ENCODE data around the gene KIT. TPM values are rescaled to one million over a fixed set of nuclear protein-coding genes. Genes with fewer than 3 reads are reported as not detected.

Gene KIT
- total RNA-seq, 1 donor from 2014 or later: 8.1 TPM

GRCh38 chr4:54707406-54707805, 49.6 kb downstream of the KIT start:
- TF ChIP-seq CTCF (IDR thresholded peaks at IDR 0.05; ENCODE audit: insufficient read depth, low read depth, low read length): no peak
- TF ChIP-seq EZH2 (IDR thresholded peaks at IDR 0.05; ENCODE audit: insufficient read depth, low read length): no peak
- no peak overlapping the region for H3K9ac ChIP-seq (ENCODE audit: low read length)
- no peak for FAIRE-seq
- no peak overlapping the region for H3K4me2 ChIP-seq (ENCODE audit: low read length)
- no peak overlapping the region for H3K27ac ChIP-seq (ENCODE audit: low read depth, low read length)
- H3K4me1 Mint-ChIP-seq (ENCODE audit: low read depth, unreplicated experiment): peaks cover 3% of the 10 kb centered on the region
- no peaks in the 10 kb centered on the region for H3K36me3 ChIP-seq (ENCODE audit: insufficient read depth, low read length)
- no peak for DNase-seq (ENCODE audit: low read depth)
- H3K27me3 Mint-ChIP-seq (ENCODE audit: low read depth, unreplicated experiment): peaks cover 3% of the 10 kb centered on the region
- H3K4me1 ChIP-seq (ENCODE audit: insufficient read depth, low read length): no peaks in the 10 kb centered on the region
- peaks cover 6% of the 10 kb centered on the region for H3K36me3 Mint-ChIP-seq (ENCODE audit: low read depth, unreplicated experiment)
- H3K4me3 ChIP-seq (ENCODE audit: insufficient read depth, low read depth, low read length): no peak overlapping the region
- H3K27ac Mint-ChIP-seq (ENCODE audit: unreplicated experiment): no peak overlapping the region
- H3K9me3 Mint-ChIP-seq (ENCODE audit: unreplicated experiment): peaks cover 7% of the 10 kb centered on the region
- no peaks in the 10 kb centered on the region for H3K79me2 ChIP-seq (ENCODE audit: insufficient read depth, low read length)
- no peaks in the 10 kb centered on the region for H3K27me3 ChIP-seq (ENCODE audit: insufficient read depth, low read length)
- no peaks in the 10 kb centered on the region for H4K20me1 ChIP-seq (ENCODE audit: insufficient read depth, low read length)
- H2AFZ ChIP-seq (ENCODE audit: low read depth, low read length): no peak overlapping the region
- H3K9me3 ChIP-seq (ENCODE audit: insufficient read depth, low read depth, low read length): no peaks in the 10 kb centered on the region
- no peak overlapping the region for H3K4me3 Mint-ChIP-seq (ENCODE audit: unreplicated experiment)

- Histone ChIP-seq H3K4me3 (ENCODE audit: insufficient read depth, low read depth, low read length) (no peak overlapping the region), H3K27ac (ENCODE audit: low read depth, low read length) (no peak overlapping the region), H3K27me3 (ENCODE audit: insufficient read depth, low read length) (no peaks in the 10 kb centered on the region), H4K20me1 (ENCODE audit: insufficient read depth, low read length) (no peaks in the 10 kb centered on the region), H3K9ac (ENCODE audit: low read length) (no peak overlapping the region), H3K9me3 (ENCODE audit: insufficient read depth, low read depth, low read length) (no peaks in the 10 kb centered on the region), H3K79me2 (ENCODE audit: insufficient read depth, low read length) (no peaks in the 10 kb centered on the region), H3K4me1 (ENCODE audit: insufficient read depth, low read length) (no peaks in the 10 kb centered on the region), H2AFZ (ENCODE audit: low read depth, low read length) (no peak overlapping the region), H3K4me2 (ENCODE audit: low read length) (no peak overlapping the region), H3K36me3 (ENCODE audit: insufficient read depth, low read length) (no peaks in the 10 kb centered on the region)
- FAIRE-seq (no peak), DNase-seq (ENCODE audit: low read depth) (no peak)
- Mint-ChIP-seq H3K36me3 (ENCODE audit: low read depth, unreplicated experiment) (peaks cover 6% of the 10 kb centered on the region), H3K27me3 (ENCODE audit: low read depth, unreplicated experiment) (peaks cover 3% of the 10 kb centered on the region), H3K27ac (ENCODE audit: unreplicated experiment) (no peak overlapping the region), H3K4me3 (ENCODE audit: unreplicated experiment) (no peak overlapping the region), H3K9me3 (ENCODE audit: unreplicated experiment) (peaks cover 7% of the 10 kb centered on the region), H3K4me1 (ENCODE audit: low read depth, unreplicated experiment) (peaks cover 3% of the 10 kb centered on the region)
- TF ChIP-seq EZH2 (IDR thresholded peaks at IDR 0.05; ENCODE audit: insufficient read depth, low read length) (no peak), CTCF (IDR thresholded peaks at IDR 0.05; ENCODE audit: insufficient read depth, low read depth, low read length) (no peak)
Measured at GRCh38 chr4:54708339-54709279, 50.9 kb downstream of the KIT start.

- no peak for FAIRE-seq
Measured at GRCh38 chr4:54709400-54709799, 51.6 kb downstream of the KIT start.

More at GRCh38 chr4:54709400-54709799, 51.6 kb downstream of the KIT start:
- peaks cover 7% of the 10 kb centered on the region for H3K9me3 Mint-ChIP-seq (ENCODE audit: unreplicated experiment)
- DNase-seq (ENCODE audit: low read depth): no peak
- Histone ChIP-seq H3K36me3 (ENCODE audit: insufficient read depth, low read length) (no peaks in the 10 kb centered on the region), H3K79me2 (ENCODE audit: insufficient read depth, low read length) (no peaks in the 10 kb centered on the region), H3K27me3 (ENCODE audit: insufficient read depth, low read length) (no peaks in the 10 kb centered on the region), H3K4me2 (ENCODE audit: low read length) (no peak overlapping the region), H2AFZ (ENCODE audit: low read depth, low read length) (no peak overlapping the region), H3K27ac (ENCODE audit: low read depth, low read length) (no peak overlapping the region), H4K20me1 (ENCODE audit: insufficient read depth, low read length) (no peaks in the 10 kb centered on the region), H3K4me1 (ENCODE audit: insufficient read depth, low read length) (no peaks in the 10 kb centered on the region), H3K9me3 (ENCODE audit: insufficient read depth, low read depth, low read length) (no peaks in the 10 kb centered on the region), H3K4me3 (ENCODE audit: insufficient read depth, low read depth, low read length) (no peak overlapping the region), H3K9ac (ENCODE audit: low read length) (no peak overlapping the region)
- H3K27me3 Mint-ChIP-seq (ENCODE audit: low read depth, unreplicated experiment): peaks cover 3% of the 10 kb centered on the region
- H3K4me3 Mint-ChIP-seq (ENCODE audit: unreplicated experiment): no peak overlapping the region
- H3K27ac Mint-ChIP-seq (ENCODE audit: unreplicated experiment): no peak overlapping the region
- H3K36me3 Mint-ChIP-seq (ENCODE audit: low read depth, unreplicated experiment): peaks cover 6% of the 10 kb centered on the region
- no peak for TF ChIP-seq EZH2 (IDR thresholded peaks at IDR 0.05; ENCODE audit: insufficient read depth, low read length)
- TF ChIP-seq CTCF (IDR thresholded peaks at IDR 0.05; ENCODE audit: insufficient read depth, low read depth, low read length): no peak
- H3K4me1 Mint-ChIP-seq (ENCODE audit: low read depth, unreplicated experiment): peaks cover 3% of the 10 kb centered on the region

Measured in astrocyte (in vitro differentiated cells and primary cell).